Ovary (tissue), 3 donors: ENCODE measurements around the gene ITSN1.

Source experiments
- CTCF ChIP-seq, 3 donors: fragments of 450-650 bp in 2 of 3; fragments of 200-600 bp in 1 of 3; IDR thresholded peaks; one replicate each; pipeline versions ENCODE4 v1.5.1 to v1.8.0; 2016 to 2022; ENCODE audit warnings: antibody characterized with exemption in 3 of 3, mild to moderate bottlenecking in 1 of 3
- EP300 ChIP-seq: sonication (generic); formaldehyde crosslinking; IDR thresholded peaks from one replicate; pipeline ENCODE4 v1.6.1; 2017; ENCODE audit warnings: antibody characterized with exemption
- POLR2A ChIP-seq: fragments of 450-650 bp; IDR thresholded peaks from one replicate; pipeline ENCODE4 v1.6.1; 2017; ENCODE audit warnings: antibody characterized with exemption, mild to moderate bottlenecking, moderate library complexity
- donor health status: DM: no; HTN: no; CAD: no.

- TF ChIP-seq CTCF (IDR thresholded peaks at IDR 0.05) (no peak), POLR2A (no peak), EP300 (no peak)
These were observed 138.8 kb downstream of the ITSN1 start for GRCh38 chr21:33781121-33781520.
